ENCODE data around the gene OSTC. TPM values are rescaled to one million over a fixed set of nuclear protein-coding genes. Genes with fewer than 3 reads are reported as not detected.

Gene OSTC
- total RNA-seq, 1 donor from 2014 or later: 163 TPM

- Mint-ChIP-seq H3K36me3 (peaks cover 37% of the 10 kb centered on the region), H3K4me3 (peak overlapping the region; percentile 95), H3K27me3 (ENCODE audit: low read depth) (no peaks in the 10 kb centered on the region), H3K9me3 (no peaks in the 10 kb centered on the region), H3K4me1 (peaks cover 45% of the 10 kb centered on the region), H3K27ac (no peak overlapping the region)
- no peak for DNase-seq (ENCODE audit: low spot score in 2 of 2, unreplicated experiment in 2 of 2)
- no peak for TF ChIP-seq CTCF (IDR thresholded peaks at IDR 0.05; ENCODE audit: unreplicated experiment)
These were observed 28.4 kb upstream of the OSTC start for GRCh38 chr4:108622022-108622421.

GRCh38 chr4:108622828-108623227 is 27.6 kb upstream of the OSTC start:
- peak overlapping the region; percentile 95 for H3K4me3 Mint-ChIP-seq
- no peaks in the 10 kb centered on the region for H3K9me3 Mint-ChIP-seq
- TF ChIP-seq CTCF (IDR thresholded peaks at IDR 0.05; ENCODE audit: unreplicated experiment): no peak
- H3K27me3 Mint-ChIP-seq (ENCODE audit: low read depth): no peaks in the 10 kb centered on the region
- DNase-seq (ENCODE audit: low spot score in 2 of 2, unreplicated experiment in 2 of 2): no peak
- H3K4me1 Mint-ChIP-seq: peaks cover 45% of the 10 kb centered on the region
- peaks cover 37% of the 10 kb centered on the region for H3K36me3 Mint-ChIP-seq
- peak overlapping the region; percentile 40 for H3K27ac Mint-ChIP-seq

- H3K27me3 Mint-ChIP-seq (ENCODE audit: low read depth): no peaks in the 10 kb centered on the region
- H3K36me3 Mint-ChIP-seq: peaks cover 41% of the 10 kb centered on the region
- no peak overlapping the region for H3K4me3 Mint-ChIP-seq
- no peak for DNase-seq (ENCODE audit: low spot score in 2 of 2, unreplicated experiment in 2 of 2)
- no peak for TF ChIP-seq CTCF (IDR thresholded peaks at IDR 0.05; ENCODE audit: unreplicated experiment)
- H3K9me3 Mint-ChIP-seq: no peaks in the 10 kb centered on the region
- peak overlapping the region; percentile 64 for H3K27ac Mint-ChIP-seq
- peaks cover 41% of the 10 kb centered on the region for H3K4me1 Mint-ChIP-seq
These were observed 25.9 kb upstream of the OSTC start for GRCh38 chr4:108624263-108625056.

GRCh38 chr4:108626056-108626455 is 24.3 kb upstream of the OSTC start:
- TF ChIP-seq CTCF (IDR thresholded peaks at IDR 0.05; ENCODE audit: unreplicated experiment): no peak
- Mint-ChIP-seq H3K27me3 (ENCODE audit: low read depth) (no peaks in the 10 kb centered on the region), H3K36me3 (peaks cover 51% of the 10 kb centered on the region), H3K9me3 (no peaks in the 10 kb centered on the region), H3K4me3 (no peak overlapping the region), H3K27ac (no peak overlapping the region), H3K4me1 (peaks cover 32% of the 10 kb centered on the region)
- no peak for DNase-seq (ENCODE audit: low spot score in 2 of 2, unreplicated experiment in 2 of 2)

GRCh38 chr4:108628411-108628810 is 22.0 kb upstream of the OSTC start:
- H3K9me3 Mint-ChIP-seq: no peaks in the 10 kb centered on the region
- no peak overlapping the region for H3K27ac Mint-ChIP-seq
- peaks cover 52% of the 10 kb centered on the region for H3K36me3 Mint-ChIP-seq
- H3K4me1 Mint-ChIP-seq: peaks cover 15% of the 10 kb centered on the region
- no peak for TF ChIP-seq CTCF (IDR thresholded peaks at IDR 0.05; ENCODE audit: unreplicated experiment)
- DNase-seq (ENCODE audit: low spot score in 2 of 2, unreplicated experiment in 2 of 2): no peak
- H3K27me3 Mint-ChIP-seq (ENCODE audit: low read depth): no peaks in the 10 kb centered on the region
- H3K4me3 Mint-ChIP-seq: no peak overlapping the region
